ENCODE measurements around the gene MYBBP1A.

- no peak for TF ChIP-seq TAF1 (IDR thresholded peaks at IDR 0.05; ENCODE audit: low read depth, low read length)
- TF ChIP-seq POLR2A (IDR thresholded peaks at IDR 0.05; ENCODE audit: low read depth, low read length): no peak
- TF ChIP-seq SPI1 (IDR thresholded peaks at IDR 0.05; ENCODE audit: low read depth, low read length): no peak
Observed at GRCh38 chr17:4577386-4577993, 22.3 kb upstream of the MYBBP1A start.
